H9 (cell line): ENCODE results near the gene PNPLA7. TPM values are rescaled to one million over a fixed set of nuclear protein-coding genes. Genes with fewer than 3 reads are reported as not detected.

Experiments used
- DNase-seq: peaks from one replicate; pipeline ENCODE4 v3.0.0-alpha.2; 2017
- H2AFZ ChIP-seq: one replicate; pipeline ENCODE4 v1.6.1; 2013; ENCODE audit warnings: mild to moderate bottlenecking, low read length, control low read depth, moderate library complexity
- H2AK5ac ChIP-seq: 2 replicates; pipeline ENCODE4 v1.6.1; 2013; ENCODE audit warnings: low read length, control low read depth, mixed read lengths; ENCODE audit not compliant: insufficient read length
- H2BK120ac ChIP-seq: one replicate; pipeline ENCODE4 v1.6.1; 2013; ENCODE audit warnings: low read depth, mild to moderate bottlenecking, low read length, control low read depth, inconsistent platforms; ENCODE audit not compliant: poor library complexity, severe bottlenecking
- H2BK12ac ChIP-seq: 2 replicates; pipeline ENCODE4 v1.6.1; 2013; ENCODE audit warnings: low read length, control low read depth, mixed read lengths, low read depth; ENCODE audit not compliant: insufficient read length
- H2BK15ac ChIP-seq: 2 replicates; pipeline ENCODE4 v1.6.1; 2013; ENCODE audit warnings: low read depth, low read length, control low read depth
- H2BK20ac ChIP-seq: one replicate; pipeline ENCODE4 v1.6.1; 2013; ENCODE audit warnings: low read depth, mild to moderate bottlenecking, low read length, control low read depth, inconsistent platforms; ENCODE audit not compliant: poor library complexity, severe bottlenecking
- H2BK5ac ChIP-seq: 2 replicates; pipeline ENCODE4 v1.6.1; 2013; ENCODE audit warnings: low read length, control low read depth, mixed read lengths; ENCODE audit not compliant: insufficient read length
- H3K14ac ChIP-seq: 2 replicates; pipeline ENCODE4 v1.6.1; 2013; ENCODE audit warnings: low read length, control low read depth; ENCODE audit not compliant: insufficient read depth
- H3K18ac ChIP-seq: 2 replicates; pipeline ENCODE4 v1.6.1; 2013; ENCODE audit warnings: low read depth, mild to moderate bottlenecking, mixed read lengths, low read length, control low read depth; ENCODE audit not compliant: insufficient read length
- H3K23ac ChIP-seq: 2 replicates; pipeline ENCODE4 v1.6.1; 2013; ENCODE audit warnings: low read length, control low read depth, mixed read lengths, low read depth; ENCODE audit not compliant: insufficient read length
- H3K23me2 ChIP-seq: 2 replicates; pipeline ENCODE4 v1.6.1; 2013; ENCODE audit warnings: low read depth, mild to moderate bottlenecking, mixed read lengths, low read length, control low read depth; ENCODE audit not compliant: insufficient read length, poor library complexity, severe bottlenecking
- H3K27ac ChIP-seq: 2 replicates; pipeline ENCODE4 v1.5.1; 2013; ENCODE audit warnings: low read length, control low read depth, mixed read lengths, low read depth; ENCODE audit not compliant: insufficient read length
- H3K27me3 ChIP-seq: 2 replicates; pipeline ENCODE4 v1.6.1; 2013; ENCODE audit warnings: low read length, control low read depth, inconsistent platforms; ENCODE audit not compliant: insufficient read depth
- H3K4ac ChIP-seq: 2 replicates; pipeline ENCODE4 v1.6.1; 2013; ENCODE audit warnings: low read depth, mild to moderate bottlenecking, control low read depth, inconsistent platforms, low read length, moderate library complexity
- H3K4me1 ChIP-seq: 2 replicates; pipeline ENCODE4 v1.6.1; 2013; ENCODE audit warnings: low read length, control low read depth, inconsistent platforms; ENCODE audit not compliant: insufficient read depth
- H3K4me2 ChIP-seq: 2 replicates; pipeline ENCODE4 v1.6.1; 2013; ENCODE audit warnings: low read length, control low read depth, mixed read lengths; ENCODE audit not compliant: insufficient read length, insufficient read depth
- H3K56ac ChIP-seq: 2 replicates; pipeline ENCODE4 v1.6.1; 2013; ENCODE audit warnings: low read depth, mild to moderate bottlenecking, mixed read lengths, low read length, control low read depth; ENCODE audit not compliant: insufficient read length
- H3K79me1 ChIP-seq: 2 replicates; pipeline ENCODE4 v1.6.1; 2013; ENCODE audit warnings: low read depth, mild to moderate bottlenecking, moderate library complexity, low read length, control low read depth, inconsistent platforms; ENCODE audit not compliant: insufficient read depth, poor library complexity, severe bottlenecking
- H3K79me2 ChIP-seq: 2 replicates; pipeline ENCODE4 v1.6.1; 2013; ENCODE audit warnings: low read length, control low read depth, inconsistent platforms; ENCODE audit not compliant: insufficient read depth
- H3K9ac ChIP-seq: 2 replicates; pipeline ENCODE4 v1.6.1; 2013; ENCODE audit warnings: low read length, control low read depth, mixed read lengths; ENCODE audit not compliant: insufficient read length; ENCODE audit errors: extremely low read depth
- H3K9me3 ChIP-seq: one replicate; pipeline ENCODE4 v1.6.1; 2013; ENCODE audit warnings: low read depth, low read length, inconsistent platforms; ENCODE audit not compliant: control insufficient read depth
- H3T11ph ChIP-seq: one replicate; pipeline ENCODE4 v1.6.1; 2013; ENCODE audit warnings: mild to moderate bottlenecking, low read length, control low read depth, inconsistent platforms
- H4K20me1 ChIP-seq: one replicate; pipeline ENCODE4 v1.6.1; 2013; ENCODE audit not compliant: control insufficient read depth, insufficient read length, insufficient read depth
- H4K5ac ChIP-seq: 2 replicates; pipeline ENCODE4 v1.6.1; 2013; ENCODE audit warnings: low read depth, mild to moderate bottlenecking, mixed read lengths, low read length, control low read depth; ENCODE audit not compliant: insufficient read length
- H4K8ac ChIP-seq: replicated peaks from 2 replicates; pipeline ENCODE4 v1.6.1; 2013; ENCODE audit warnings: low read length, control low read depth, mixed read lengths, low read depth; ENCODE audit not compliant: insufficient read length
- H4K91ac ChIP-seq: 2 replicates; pipeline ENCODE4 v1.6.1; 2013; ENCODE audit warnings: low read depth, mild to moderate bottlenecking, moderate library complexity, mixed read lengths, low read length, control low read depth; ENCODE audit not compliant: insufficient read length
- H3K27ac Mint-ChIP-seq, 3 experiments: 2 replicates in 2 of 3; 3 replicates in 1 of 3; pipeline ENCODE4 v1.8.0; 2020 to 2021; ENCODE audit warnings: mixed read lengths in 3 of 3, mild to moderate bottlenecking in 1 of 3, moderate library complexity in 1 of 3
- H3K27me3 Mint-ChIP-seq: 2 replicates; pipeline ENCODE4 v1.8.0; 2021; ENCODE audit warnings: low read depth, mild to moderate bottlenecking, moderate library complexity, mixed read lengths
- H3K36me3 Mint-ChIP-seq, 3 experiments: 2 replicates in 2 of 3; 3 replicates in 1 of 3; pipeline ENCODE4 v1.8.0; 2020 to 2021; ENCODE audit warnings: low read depth in 3 of 3, mixed read lengths in 3 of 3; ENCODE audit not compliant: insufficient read depth in 1 of 3
- H3K4me1 Mint-ChIP-seq, 2 experiments: 2 replicates each; pipeline ENCODE4 v1.8.0; 2020; ENCODE audit warnings: mixed read lengths in 2 of 2
- H3K4me3 Mint-ChIP-seq, 2 experiments: 2 replicates in 1 of 2; 3 replicates in 1 of 2; pipeline ENCODE4 v1.8.0; 2020 to 2021; ENCODE audit warnings: mild to moderate bottlenecking in 2 of 2, mixed read lengths in 2 of 2, moderate library complexity in 1 of 2
- H3K9me3 Mint-ChIP-seq, 2 experiments: 2 replicates in 1 of 2; 3 replicates in 1 of 2; pipeline ENCODE4 v1.8.0; 2020; ENCODE audit warnings: mild to moderate bottlenecking in 2 of 2, mixed read lengths in 2 of 2, moderate library complexity in 1 of 2
- WGBS: extraction: QIAGEN DNeasy Blood & Tissue Kit; methylation state at CpG from one replicate; pipeline ENCODE4 v1.1.7; 2013; ENCODE audit warnings: missing lambda C conversion rate, low lambda C conversion rate, mixed read lengths; ENCODE audit not compliant: insufficient read length; ENCODE audit errors: extremely low coverage; 5-methylcytosine and 5-hydroxymethylcytosine counted together
- total RNA-seq: library from RNA; stranded (reverse); gene quantifications from 2 replicates; pipeline ENCODE4 v1.2.1, GENCODE V29; 2021
- TF ChIP-seq, protein P1 (sequence below): fragments of 200-600 bp; sonication (generic); conservative IDR thresholded peaks from 3 replicates; pipeline ENCODE4 v1.8.0; 2021; ENCODE audit warnings: antibody characterized with exemption, mild to moderate bottlenecking

The PNPLA7 gene
- total RNA-seq, 1 experiment from 2014 or later: 1.8 TPM

DNA sequence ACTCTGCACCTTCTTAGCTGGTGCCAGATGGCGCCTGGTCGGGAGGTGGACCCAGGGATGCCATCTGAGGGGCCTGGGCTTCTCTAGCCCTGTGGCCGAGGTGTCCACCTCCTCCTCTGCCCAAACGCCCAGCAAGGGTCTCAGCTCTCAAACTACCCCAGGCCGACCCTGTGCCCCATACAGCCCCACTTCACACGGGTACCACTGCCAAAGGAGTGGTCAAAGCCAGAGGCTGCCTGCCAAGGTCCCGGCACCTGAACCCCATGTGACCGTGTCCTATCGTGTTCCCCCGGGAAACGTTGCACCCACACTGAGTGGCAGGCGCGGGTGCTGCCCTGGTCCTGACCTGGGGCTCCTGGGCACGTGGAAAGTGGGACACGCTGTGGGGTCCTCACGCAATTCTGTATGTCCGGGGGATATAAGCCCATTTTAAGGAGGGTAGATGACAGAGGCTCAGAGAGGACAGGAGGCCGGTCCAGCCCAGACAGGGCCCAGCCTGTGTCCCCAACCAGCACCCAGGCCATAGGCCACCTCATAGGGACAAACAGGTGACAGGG is 111.0 kb downstream of the PNPLA7 start:
- Histone ChIP-seq H3K14ac (no peak overlapping the region), H3K27me3 (no peaks in the 10 kb centered on the region), H3K79me2 (no peaks in the 10 kb centered on the region), H3K4me2 (no peak overlapping the region), H3K79me1 (no peaks in the 10 kb centered on the region), H2BK20ac (no peak overlapping the region), H3K9ac (no peak overlapping the region), H2BK5ac (no peak overlapping the region), H3K23me2 (no peaks in the 10 kb centered on the region), H2BK120ac (no peak overlapping the region), H3K9me3 (no peaks in the 10 kb centered on the region), H3K4me1 (no peaks in the 10 kb centered on the region), H3K23ac (no peak overlapping the region), H2BK12ac (no peak overlapping the region), H3K4ac (no peak overlapping the region), H3K56ac (no peak overlapping the region), H2BK15ac (no peak overlapping the region), H3K18ac (no peak overlapping the region), H2AFZ (no peak overlapping the region), H4K91ac (no peak overlapping the region), H2AK5ac (no peak overlapping the region), H3T11ph (no peak overlapping the region), H3K27ac (no peak overlapping the region), H4K8ac (no peak overlapping the region), H4K5ac (no peak overlapping the region), H4K20me1 (no peaks in the 10 kb centered on the region)
- H3K9me3 Mint-ChIP-seq: 0 out of 5 replicates have a peak, but pooled peaks cover 0 to 1% of the 10 kb centered on the region in 2 experiments
- no peak overlapping the region for H3K27ac Mint-ChIP-seq
- peaks cover 14% of the 10 kb centered on the region for H3K27me3 Mint-ChIP-seq
- TF ChIP-seq, protein P1, sequence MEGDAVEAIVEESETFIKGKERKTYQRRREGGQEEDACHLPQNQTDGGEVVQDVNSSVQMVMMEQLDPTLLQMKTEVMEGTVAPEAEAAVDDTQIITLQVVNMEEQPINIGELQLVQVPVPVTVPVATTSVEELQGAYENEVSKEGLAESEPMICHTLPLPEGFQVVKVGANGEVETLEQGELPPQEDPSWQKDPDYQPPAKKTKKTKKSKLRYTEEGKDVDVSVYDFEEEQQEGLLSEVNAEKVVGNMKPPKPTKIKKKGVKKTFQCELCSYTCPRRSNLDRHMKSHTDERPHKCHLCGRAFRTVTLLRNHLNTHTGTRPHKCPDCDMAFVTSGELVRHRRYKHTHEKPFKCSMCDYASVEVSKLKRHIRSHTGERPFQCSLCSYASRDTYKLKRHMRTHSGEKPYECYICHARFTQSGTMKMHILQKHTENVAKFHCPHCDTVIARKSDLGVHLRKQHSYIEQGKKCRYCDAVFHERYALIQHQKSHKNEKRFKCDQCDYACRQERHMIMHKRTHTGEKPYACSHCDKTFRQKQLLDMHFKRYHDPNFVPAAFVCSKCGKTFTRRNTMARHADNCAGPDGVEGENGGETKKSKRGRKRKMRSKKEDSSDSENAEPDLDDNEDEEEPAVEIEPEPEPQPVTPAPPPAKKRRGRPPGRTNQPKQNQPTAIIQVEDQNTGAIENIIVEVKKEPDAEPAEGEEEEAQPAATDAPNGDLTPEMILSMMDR: no peak
- no peak for DNase-seq
- H3K4me3 Mint-ChIP-seq: peak overlapping the region in 1 of 2 experiments; percentile 19; a peak in 1 of 5 replicates
- H3K36me3 Mint-ChIP-seq: no peaks in the 10 kb centered on the region
- peaks cover 0 to 2% of the 10 kb centered on the region in 2 experiments; a peak in 2 of 4 replicates for H3K4me1 Mint-ChIP-seq
- WGBS: no CpG with 5 or more reads among the region's 18 CpGs
